PC-9 (cell line): ENCODE data around the gene SLC16A4.

ENCODE experiments used
- EZH2 ChIP-seq: fragments of 200-600 bp; sonication (generic); IDR thresholded peaks from 2 replicates; pipeline ENCODE4 v1.8.0; 2017; ENCODE audit warnings: antibody characterized with exemption, low read depth
- TF ChIP-seq, protein P1 (sequence below): fragments of 200-600 bp; sonication (generic); conservative IDR thresholded peaks from 2 replicates; pipeline ENCODE4 v1.6.1; 2017; ENCODE audit warnings: mixed run types, antibody characterized with exemption, mild to moderate bottlenecking, moderate library complexity

DNA sequence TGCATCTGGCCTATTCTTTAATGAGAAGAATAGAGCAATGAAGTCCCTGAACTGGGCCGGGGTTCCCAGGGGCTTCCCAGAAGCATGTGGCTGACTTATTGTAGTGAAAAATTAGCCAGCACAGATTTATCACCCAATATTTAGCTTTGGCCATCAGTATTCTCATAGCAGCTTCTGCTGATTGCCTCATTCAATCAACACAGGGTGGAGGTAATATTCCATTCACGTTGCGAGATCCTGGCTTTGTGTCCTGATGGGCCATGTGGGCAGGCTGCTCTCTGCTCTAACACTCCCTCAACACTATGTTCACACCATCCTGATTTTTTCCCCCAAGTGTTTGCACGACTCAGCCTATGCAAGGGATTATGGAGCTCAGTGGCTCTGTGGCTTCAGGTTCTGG is 38.1 kb upstream of the SLC16A4 start:
- TF ChIP-seq, protein P1, sequence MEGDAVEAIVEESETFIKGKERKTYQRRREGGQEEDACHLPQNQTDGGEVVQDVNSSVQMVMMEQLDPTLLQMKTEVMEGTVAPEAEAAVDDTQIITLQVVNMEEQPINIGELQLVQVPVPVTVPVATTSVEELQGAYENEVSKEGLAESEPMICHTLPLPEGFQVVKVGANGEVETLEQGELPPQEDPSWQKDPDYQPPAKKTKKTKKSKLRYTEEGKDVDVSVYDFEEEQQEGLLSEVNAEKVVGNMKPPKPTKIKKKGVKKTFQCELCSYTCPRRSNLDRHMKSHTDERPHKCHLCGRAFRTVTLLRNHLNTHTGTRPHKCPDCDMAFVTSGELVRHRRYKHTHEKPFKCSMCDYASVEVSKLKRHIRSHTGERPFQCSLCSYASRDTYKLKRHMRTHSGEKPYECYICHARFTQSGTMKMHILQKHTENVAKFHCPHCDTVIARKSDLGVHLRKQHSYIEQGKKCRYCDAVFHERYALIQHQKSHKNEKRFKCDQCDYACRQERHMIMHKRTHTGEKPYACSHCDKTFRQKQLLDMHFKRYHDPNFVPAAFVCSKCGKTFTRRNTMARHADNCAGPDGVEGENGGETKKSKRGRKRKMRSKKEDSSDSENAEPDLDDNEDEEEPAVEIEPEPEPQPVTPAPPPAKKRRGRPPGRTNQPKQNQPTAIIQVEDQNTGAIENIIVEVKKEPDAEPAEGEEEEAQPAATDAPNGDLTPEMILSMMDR = no peak
- no peak for TF ChIP-seq EZH2
